GOT3 (cell line): Measurements from ENCODE around the gene WDR6.
"Not testable (repeated sequence)": the region's sequence is repeated elsewhere in the genome, so short reads cannot be mapped to it uniquely, and the experiment has no call there.

ENCODE experiments used
- DNase-seq: peaks from one replicate; lab custom pipeline; 2025; ENCODE audit warnings: mixed read lengths; lab: John Stamatoyannopoulos, UW

WDR6 gene

GRCh38 chr3:48990636-48991469, 16.3 kb upstream of the WDR6 start:
- DNase-seq: no peak

GRCh38 chr3:48991851-48992545, 15.2 kb upstream of the WDR6 start:
- no peak for DNase-seq

- DNase-seq: no peak
Measured at GRCh38 chr3:48993834-48994233, 13.4 kb upstream of the WDR6 start.

- no peak for DNase-seq
Measured at GRCh38 chr3:48996640-48997039, 10.6 kb upstream of the WDR6 start.

GRCh38 chr3:48997102-48997635, 10.0 kb upstream of the WDR6 start:
- DNase-seq: no peak

- no peak for DNase-seq
Measured at GRCh38 chr3:48997714-48998637, 9.2 kb upstream of the WDR6 start.

- no peak for DNase-seq
Measured at GRCh38 chr3:48999085-48999858, 7.9 kb upstream of the WDR6 start.

- DNase-seq: no peak
Measured at GRCh38 chr3:49001155-49001554, 6.0 kb upstream of the WDR6 start.

GRCh38 chr3:49004352-49005302, 2.6 kb upstream of the WDR6 start:
- no peak for DNase-seq

GRCh38 chr3:49005303-49005680, 1.9 kb upstream of the WDR6 start:
- DNase-seq: no peak

GRCh38 chr3:49005998-49006397, 1.2 kb upstream of the WDR6 start:
- no peak for DNase-seq

- DNase-seq: no peak
Measured at GRCh38 chr3:49006408-49007067, 653 bp upstream of the WDR6 start.

- peak; percentile 67 for DNase-seq
Measured at GRCh38 chr3:49007771-49008528, 759 bp downstream of the WDR6 start.

- DNase-seq: not testable (repeated sequence)
Measured at GRCh38 chr3:49008627-49009026, 1.4 kb downstream of the WDR6 start.

GRCh38 chr3:49009396-49009795, 2.2 kb downstream of the WDR6 start:
- no peak for DNase-seq

GRCh38 chr3:49012441-49013017, 5.3 kb downstream of the WDR6 start:
- DNase-seq: no peak

GRCh38 chr3:49013113-49013737, 6.0 kb downstream of the WDR6 start:
- no peak for DNase-seq
